AG10803 (cell line): ENCODE measurements around the gene DBN1.

Experiments used
- DNase-seq: peaks from one replicate; pipeline ENCODE4 v3.0.0; 2010; ENCODE audit warnings: low read depth
- H3K4me3 ChIP-seq: 2 replicates; pipeline ENCODE4 v1.5.1; 2011; ENCODE audit warnings: mild to moderate bottlenecking, low read length, control low read depth
- CTCF ChIP-seq: conservative IDR thresholded peaks from 2 replicates; pipeline ENCODE4 v1.5.1; 2011; ENCODE audit warnings: mild to moderate bottlenecking, low read length, control low read depth, inconsistent platforms

Gene DBN1

GRCh38 chr5:177435847-177436536 lies 37.4 kb downstream of the DBN1 start:
- no peak for TF ChIP-seq CTCF
- no peak for DNase-seq
- no peak overlapping the region for H3K4me3 ChIP-seq

GRCh38 chr5:177434942-177435738 lies 38.3 kb downstream of the DBN1 start:
- TF ChIP-seq CTCF: no peak
- H3K4me3 ChIP-seq: no peak overlapping the region
- no peak for DNase-seq

- H3K4me3 ChIP-seq: no peak overlapping the region
- no peak for DNase-seq
- no peak for TF ChIP-seq CTCF
Measured at GRCh38 chr5:177434437-177434836, 39.0 kb downstream of the DBN1 start.

- no peak for DNase-seq
- no peak overlapping the region for H3K4me3 ChIP-seq
- TF ChIP-seq CTCF: no peak
Measured at GRCh38 chr5:177433658-177434217, 39.7 kb downstream of the DBN1 start.

GRCh38 chr5:177432839-177433657 lies 40.4 kb downstream of the DBN1 start:
- no peak overlapping the region for H3K4me3 ChIP-seq
- no peak for TF ChIP-seq CTCF
- no peak for DNase-seq

GRCh38 chr5:177432143-177432838 lies 41.1 kb downstream of the DBN1 start:
- no peak for TF ChIP-seq CTCF
- no peak overlapping the region for H3K4me3 ChIP-seq
- no peak for DNase-seq
